ENCODE measurements around the gene RARRES2.
A peak's percentile ranks its signal among the peaks of the same experiment; 100 is the strongest.
"Not testable (repeated sequence)": the region's sequence is repeated elsewhere in the genome, so short reads cannot be mapped to it uniquely, and the experiment has no call there.

RARRES2 gene

DNA sequence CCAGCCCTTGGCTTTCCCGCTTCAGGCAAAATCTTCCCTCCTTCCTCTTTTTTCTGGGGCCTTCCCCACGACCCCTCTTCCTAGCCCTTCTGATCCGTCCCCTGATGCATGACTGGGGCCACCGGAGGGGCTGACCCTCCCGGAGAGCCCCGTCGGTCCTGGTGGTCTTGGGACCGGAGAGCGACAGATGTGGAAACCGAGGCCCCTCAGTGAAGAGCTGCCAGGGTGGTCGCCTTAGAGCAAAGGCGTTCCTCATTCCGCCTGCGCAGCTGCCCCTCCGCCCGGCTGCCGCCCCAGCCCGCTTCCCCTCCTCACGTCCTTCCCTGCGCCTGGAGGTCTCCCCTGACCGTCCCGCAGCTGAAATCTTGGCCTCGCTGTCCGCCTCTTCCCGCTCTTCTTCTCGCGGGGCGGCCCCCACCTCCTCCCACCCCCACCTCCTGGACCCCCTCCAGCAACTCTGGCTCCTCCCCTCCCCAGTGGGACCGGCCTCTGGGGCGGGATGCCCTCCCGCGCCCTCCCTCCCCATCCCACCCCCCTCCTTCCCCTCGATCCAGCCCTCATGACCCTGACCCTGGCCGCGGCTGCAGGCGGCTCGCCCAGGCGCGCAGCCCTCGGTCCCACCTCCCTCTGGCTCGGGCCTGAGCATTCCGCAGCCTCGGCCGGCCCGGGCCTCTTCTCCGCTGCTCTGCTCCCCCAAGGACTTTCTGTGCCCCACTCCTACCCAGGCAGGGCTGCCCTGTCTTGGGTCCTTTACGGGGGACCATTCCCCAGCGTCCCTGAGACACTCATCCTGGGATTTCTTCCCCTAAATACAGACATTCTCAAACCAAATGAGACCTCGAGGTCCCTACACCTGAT is at the start of gene RARRES2:
Gene RARRES2, minus strand, starts transcription at position 367 of the 858 bp plus-strand sequence. CDS start 1,020 bp downstream, outside the sequence.
- DNase-seq (ENCODE audit: low spot score) = no peak

DNA sequence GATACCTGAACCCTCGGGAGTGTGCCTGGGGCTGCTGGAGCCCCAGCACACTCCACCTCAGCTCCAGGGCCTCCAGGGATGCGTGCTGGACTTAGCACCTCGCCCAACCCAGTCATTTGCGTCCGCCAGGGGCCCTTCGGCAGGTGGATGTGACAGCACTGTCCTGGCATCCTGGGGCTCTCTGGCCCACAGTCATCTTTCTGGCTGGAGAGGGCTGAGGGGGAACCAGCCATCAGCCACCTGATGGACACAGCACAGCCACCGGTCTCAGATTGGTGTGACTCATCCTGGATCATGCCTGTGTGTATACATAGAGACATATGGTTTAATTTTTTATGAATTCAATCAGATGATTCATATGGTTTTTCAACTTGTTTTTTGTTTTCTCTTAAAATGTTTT is 48.8 kb upstream of the RARRES2 start:
- no peak for DNase-seq (ENCODE audit: low spot score)

DNA sequence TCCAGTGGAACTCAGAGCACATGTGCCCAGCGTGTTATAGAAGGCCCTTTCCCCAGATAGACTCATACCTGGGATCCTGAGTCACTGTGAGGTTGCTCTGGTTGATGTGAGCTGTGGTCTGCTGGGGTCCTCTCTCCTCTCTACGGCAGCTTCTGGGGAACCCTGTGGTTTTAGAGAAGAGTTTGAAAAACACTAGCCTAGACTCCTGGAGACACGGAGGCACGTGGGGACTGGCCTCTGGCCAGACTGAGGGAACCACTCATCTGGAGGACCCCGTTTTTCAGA is 48.0 kb upstream of the RARRES2 start:
- DNase-seq (ENCODE audit: low spot score) = no peak

DNA sequence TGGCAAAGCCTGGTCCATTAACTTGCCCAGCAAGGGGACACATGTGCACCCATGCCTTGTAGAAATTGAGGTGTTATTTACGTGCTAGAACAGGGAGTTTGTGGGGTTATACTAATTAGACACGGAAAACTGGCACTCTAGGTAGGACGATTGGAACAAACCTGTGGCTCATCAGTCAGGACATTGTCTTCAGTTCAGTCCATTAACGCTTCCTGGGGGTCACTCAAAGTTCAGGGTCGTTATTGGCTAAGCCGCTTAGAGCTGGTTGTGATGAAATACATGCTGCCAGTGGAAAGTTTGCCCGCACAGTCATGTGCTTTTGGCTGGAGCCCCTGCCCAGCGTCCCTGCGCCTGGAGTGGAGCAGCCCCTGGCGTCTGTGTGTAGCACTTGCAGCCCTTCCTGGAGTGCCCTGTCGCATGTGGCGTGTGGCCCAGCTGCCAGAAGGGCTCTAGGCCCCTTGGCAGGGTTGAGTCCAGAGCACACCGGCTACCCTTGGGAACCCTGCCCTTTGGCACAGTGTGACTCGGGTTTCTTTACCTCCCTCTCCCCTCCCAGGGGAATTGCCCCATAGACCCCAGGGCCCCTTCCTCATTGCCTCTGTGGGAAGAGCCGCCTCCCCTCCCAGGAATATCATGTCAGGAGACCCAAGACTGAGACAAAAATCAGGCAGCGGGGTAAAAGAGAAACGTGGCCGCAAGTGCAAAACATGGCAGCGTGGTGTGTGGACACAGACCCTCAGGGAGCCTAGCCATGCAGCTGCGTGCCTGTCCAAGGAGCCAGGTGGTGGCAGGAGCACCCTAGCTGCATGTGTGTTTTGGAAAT is 47.5 kb upstream of the RARRES2 start:
- no peak for DNase-seq (ENCODE audit: low spot score)

DNA sequence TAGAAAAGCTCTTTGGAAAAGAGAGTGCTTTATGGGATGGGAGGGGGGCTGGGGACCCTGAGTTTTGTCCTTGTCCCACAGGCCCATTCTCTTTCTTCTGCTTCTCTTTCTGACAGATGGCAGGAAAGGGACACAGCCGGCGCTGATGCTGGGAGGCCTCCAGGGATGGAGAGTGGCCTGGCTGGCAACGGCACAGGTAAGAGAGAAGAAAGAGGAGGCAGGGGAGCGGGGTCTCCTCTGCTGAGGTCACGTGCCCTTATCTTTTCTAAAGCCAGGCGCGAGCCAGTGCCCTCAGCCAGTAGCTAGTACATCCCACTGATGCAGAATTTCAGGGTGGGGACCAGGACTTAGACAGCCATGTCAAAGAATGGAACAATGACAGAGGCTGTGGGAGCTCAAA is 46.9 kb upstream of the RARRES2 start:
- no peak for DNase-seq (ENCODE audit: low spot score)

DNA sequence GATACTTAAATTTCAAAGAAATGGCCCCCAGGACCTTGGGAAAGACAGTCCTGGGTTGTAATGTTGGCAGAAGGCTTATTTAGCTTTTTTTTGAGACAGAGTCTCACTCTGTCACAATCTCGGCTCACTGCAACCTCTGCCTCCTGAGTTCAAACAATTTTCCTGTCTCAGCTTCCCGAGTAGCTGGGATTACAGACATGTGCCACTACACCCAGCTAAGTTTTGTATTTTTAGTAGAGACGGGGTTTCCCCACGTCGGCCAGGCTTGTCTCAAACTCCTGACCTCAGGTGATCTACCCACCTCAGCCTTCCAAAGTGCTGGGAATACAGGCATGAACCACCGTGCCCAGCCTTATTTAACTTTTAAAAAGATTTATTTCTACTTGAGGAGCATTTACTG is 44.5 kb upstream of the RARRES2 start:
- not testable (repeated sequence) for DNase-seq (ENCODE audit: low spot score)

DNA sequence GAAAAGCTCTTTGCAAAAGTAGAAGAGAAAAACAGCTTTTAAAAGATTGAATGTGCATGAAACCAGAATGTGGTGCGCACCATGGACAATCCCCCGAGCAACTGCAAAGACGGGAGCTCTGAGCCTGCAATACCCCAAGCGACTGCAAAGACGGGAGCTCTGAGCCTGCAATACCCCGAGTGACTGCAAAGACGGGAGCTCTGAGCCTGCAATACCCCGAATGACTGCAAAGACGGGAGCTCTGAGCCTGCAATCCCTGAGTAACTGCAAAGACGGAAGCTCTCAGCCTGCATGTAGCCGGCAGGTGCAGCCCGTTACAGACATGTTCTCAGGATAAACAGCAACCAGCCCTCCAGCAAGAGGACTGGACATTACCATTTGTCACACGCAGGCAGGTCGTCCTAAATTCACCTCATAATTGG is 43.9 kb upstream of the RARRES2 start:
- no peak for DNase-seq (ENCODE audit: low spot score)

DNA sequence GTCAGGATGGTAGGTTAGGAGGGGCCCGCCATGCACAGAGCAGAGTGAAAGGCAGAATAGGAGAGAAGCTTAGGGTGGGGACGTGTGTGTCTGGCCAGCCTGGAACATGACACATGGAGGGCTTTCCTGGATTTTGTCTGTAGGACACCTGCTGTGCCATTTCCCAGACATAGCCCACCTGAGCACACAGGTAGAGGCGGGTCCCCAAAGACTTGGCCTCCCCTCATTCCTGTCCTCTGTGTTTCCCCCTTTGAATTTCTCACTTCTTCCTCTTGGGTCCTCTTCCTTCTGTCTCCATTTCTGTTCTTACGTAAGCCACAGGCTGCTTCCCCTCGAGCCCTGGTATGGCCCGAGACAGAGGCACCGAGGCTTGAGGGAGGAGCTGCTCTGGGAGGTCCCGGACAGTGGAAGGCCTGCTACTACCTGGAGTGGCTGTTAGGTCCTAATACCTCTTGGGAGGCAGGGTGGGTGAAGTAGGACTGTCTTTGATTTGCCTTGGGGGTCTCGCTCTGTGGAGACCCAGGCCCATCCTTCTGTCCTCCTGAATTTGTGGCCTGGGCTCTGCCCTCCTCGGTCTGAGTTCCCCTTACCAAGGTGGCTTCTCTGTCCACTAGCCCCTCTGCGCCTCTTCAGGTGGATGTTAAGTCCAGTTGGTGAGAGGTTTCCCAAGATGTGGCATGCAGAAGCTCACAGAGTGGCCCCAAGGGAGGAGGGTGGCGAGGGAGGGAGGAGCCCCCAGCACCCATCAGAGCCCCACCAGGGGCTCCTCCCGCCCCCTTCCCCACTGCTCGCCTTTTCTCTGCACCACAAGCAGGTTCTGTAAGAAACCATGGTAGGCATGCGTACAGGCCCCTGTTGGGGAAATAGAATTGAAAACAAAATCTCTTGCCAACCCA is 43.2 kb upstream of the RARRES2 start:
- DNase-seq (ENCODE audit: low spot score) = no peak

DNA sequence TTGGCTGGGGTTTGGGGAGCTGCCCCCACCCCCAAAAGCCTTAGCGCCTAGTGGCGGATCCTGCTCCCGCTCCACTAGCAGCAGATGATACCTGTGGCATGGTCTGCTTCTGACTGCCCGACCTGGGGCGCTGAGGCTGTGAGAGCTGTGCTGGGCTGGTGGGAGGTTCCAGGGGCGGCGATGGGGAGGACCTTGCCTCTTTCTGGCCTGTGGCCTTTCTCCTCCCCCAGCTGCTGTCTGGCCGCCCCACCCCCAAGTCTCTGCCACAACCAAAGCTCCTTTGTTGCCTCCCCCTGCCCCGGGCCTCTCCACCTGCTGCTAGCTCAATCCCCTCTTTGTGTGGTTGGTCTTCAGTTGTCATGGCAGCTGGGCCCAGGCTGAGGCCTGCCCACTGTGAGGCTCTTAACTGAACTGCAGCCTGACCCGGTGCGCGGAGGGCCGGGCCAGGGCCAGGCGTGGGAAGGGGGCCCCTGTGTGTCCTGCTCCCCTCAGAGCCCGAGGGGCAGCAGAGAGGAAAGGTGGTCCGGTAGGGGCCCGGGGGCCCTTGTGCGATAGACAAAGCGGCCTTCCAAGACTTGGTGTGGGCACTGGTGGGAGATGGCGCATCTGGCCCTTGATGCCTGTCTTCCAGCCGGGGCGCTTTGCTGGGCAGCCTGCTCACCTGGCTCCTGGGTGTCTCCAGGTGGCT is 42.4 kb upstream of the RARRES2 start:
- no peak for DNase-seq (ENCODE audit: low spot score)

DNA sequence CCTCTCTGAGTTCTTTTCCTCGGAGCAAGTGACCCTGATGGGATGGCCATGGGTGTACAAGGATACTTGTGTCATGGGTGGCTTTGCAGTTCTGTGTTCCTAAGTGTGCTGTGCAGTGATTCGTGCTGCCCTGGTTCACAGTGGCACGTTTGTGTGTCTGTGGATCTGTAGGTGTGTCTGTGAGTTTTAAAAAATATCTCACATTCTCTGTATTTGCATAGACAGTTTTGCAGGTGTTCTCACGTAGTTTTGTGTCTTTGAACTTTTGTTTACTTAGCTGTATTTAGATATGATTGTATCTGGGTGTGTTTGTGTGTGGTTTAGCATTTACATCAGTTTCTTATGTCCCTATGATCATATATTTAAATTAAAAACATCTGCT is 41.4 kb upstream of the RARRES2 start:
- DNase-seq (ENCODE audit: low spot score) = no peak

DNA sequence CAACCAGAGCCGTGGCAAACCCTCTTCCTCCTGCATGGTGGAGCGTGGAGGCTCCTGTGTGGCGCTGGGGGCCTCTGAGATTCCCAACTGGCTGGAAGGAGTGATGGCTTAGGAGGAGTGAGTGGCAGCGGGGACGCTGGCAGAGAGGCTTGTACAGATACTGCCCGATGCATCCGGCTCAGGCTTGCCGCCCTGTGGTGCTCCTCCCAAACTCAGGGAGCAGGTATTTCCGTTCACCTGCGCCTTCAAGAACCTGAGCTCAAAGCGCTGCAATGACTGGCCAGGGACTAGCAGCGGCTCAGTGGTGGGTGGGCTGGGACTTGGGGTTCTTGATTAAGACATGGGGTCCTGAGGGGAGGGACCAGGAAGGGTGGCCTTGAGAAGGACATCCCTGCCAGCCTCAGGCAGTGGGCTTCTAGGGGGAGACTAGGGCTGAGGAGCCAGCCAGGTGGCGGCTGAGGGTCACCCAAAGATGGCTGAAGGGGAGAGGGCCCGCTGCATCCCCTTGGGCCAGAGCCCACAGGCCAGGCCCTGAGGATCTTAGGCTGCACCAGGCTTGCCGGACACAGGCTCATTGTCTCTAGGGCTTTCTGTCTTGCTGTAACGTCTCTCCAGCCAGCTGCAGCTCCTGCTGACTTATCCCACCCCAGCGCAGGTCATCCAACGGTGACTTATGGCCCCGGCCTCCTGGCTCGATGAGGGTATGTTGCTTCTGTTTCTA is 40.9 kb upstream of the RARRES2 start:
- no peak for DNase-seq (ENCODE audit: low spot score)

DNA sequence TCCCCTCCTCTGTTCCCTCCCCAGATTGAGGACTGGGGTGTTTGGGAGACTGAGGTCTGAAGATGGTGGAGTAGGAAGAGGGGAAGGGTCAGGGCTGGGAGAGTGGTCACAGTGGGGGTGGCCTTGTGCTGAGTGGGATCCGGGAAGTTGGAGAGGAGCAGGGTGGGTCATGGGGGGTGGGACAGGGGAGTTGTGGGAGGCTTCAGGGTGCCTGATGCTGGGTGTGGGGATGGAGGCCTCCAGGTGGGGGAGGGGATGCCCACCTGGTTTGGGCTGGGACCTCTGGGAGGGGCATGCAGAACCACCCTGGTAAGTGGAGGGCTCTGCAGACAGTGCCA is 40.3 kb upstream of the RARRES2 start:
- no peak for DNase-seq (ENCODE audit: low spot score)

DNA sequence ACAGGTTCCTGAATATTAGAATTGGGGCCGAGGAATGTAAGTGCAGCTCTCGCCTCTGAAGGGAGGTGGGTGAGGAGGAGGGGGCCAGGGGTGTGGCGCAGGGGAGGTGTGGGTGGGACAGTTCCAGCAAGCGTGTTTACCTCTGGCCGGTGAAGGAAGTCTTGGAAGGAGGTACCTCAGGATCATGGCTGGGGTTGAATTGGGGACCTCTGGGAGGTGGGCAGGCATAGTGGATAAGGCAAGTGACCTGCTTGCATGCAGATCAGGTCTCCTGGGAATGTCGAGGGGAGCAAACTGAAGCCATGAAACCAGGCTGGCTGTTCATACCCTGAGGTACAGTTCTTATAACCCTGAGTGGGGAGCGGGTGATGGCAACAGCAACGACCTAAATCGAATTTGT is 39.7 kb upstream of the RARRES2 start:
- DNase-seq (ENCODE audit: low spot score) = no peak

DNA sequence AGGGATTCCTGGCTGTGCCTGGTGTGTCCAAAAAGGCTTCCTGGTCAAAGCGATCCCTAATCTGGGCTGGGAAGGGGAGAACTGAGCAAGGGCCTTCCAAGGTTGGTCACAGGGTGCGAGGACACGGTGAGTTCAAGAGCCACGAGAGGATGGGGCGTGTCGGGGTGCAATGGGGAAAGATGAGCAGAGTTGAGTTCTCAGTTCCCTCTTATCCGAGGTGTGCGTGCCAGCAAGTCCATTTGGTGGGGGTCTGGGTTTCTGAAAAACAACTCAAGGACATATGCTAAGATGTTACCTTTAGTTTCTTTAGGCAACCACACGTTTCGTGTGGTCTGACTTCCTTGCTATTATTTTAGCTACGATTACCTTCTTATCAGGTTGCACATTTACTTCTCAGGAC is 39.0 kb upstream of the RARRES2 start:
- DNase-seq (ENCODE audit: low spot score) = no peak

DNA sequence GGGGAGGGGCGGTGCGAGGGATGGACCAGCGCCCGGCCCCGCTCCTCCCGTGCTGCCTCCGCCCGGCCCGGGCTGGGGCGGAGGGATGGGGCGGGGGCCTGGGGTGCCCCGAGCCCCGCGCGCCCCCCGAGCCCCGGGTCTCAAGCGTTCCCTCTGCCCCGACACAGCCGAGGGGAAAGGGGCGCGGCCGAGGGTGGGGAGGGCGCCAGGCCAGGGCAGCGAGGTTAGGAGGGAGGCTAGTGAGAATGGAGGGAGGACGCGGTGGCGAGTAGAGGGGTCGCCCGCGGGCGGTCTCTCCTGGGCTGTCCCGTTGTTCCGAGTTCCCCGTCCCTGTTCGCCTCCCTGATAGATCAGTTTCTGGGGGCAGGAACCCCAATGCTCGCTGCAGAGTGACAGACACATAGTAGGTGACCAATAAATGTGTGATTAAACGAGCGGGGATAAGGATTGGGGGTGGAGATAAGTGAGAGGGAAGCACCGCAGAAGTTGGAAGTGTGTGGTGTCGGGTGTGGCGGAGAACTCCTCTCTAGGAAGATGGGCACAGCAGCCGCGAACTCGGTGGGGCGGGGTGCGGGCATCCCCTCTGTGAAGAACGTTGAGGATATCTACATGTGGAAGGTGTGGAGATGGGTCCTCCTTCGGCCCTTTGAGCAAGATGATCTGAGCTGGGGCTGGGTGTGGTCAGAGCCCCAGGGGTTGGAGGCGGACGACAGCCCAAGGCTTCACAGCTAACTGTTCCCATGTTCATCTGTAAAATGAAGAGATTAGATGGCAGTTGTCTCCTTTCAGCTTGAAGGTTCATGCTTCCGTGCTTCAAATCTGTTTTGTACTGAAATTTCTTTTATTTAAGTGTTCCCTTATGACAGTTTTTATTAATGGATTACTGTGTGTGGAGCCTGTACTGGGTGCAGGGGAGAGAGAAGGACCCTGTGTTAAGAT is 38.3 kb upstream of the RARRES2 start:
- no peak for DNase-seq (ENCODE audit: low spot score)

DNA sequence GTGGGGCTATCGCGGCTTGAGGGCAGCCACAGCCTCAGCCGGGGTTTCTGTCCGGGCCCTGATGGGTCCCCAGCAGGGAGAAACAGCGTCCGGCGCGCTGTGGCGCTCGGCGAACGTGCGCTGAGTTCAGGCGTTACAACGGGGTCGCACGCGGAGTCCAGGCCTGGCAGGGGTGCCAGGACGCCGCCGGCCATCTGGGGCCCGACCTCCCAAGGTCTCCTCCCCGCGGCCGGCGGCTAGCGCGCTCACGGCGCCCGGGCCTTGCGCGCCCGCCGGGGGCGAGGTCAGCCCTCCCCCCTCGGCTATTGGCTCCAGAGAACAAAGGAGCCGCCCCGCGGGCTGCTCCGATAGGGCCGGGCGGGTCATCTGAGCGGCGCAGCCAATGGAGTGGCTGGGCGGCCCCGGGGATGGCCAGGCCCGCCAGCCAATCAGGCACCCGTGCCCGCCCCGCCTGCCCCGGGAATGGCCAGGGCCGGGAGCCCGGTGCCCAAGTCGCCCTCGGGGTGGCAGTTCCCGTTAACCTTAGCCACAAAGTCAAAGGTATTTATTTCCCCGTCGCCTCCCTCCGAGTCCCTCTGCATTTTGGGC is 37.5 kb upstream of the RARRES2 start, which contains the start of gene ZNF775:
Gene ZNF775, plus strand, starts transcription at position 478 of the 588 bp plus-strand sequence. CDS start 9,141 bp downstream, outside the sequence.
- DNase-seq (ENCODE audit: low spot score) = peak; percentile 94

DNA sequence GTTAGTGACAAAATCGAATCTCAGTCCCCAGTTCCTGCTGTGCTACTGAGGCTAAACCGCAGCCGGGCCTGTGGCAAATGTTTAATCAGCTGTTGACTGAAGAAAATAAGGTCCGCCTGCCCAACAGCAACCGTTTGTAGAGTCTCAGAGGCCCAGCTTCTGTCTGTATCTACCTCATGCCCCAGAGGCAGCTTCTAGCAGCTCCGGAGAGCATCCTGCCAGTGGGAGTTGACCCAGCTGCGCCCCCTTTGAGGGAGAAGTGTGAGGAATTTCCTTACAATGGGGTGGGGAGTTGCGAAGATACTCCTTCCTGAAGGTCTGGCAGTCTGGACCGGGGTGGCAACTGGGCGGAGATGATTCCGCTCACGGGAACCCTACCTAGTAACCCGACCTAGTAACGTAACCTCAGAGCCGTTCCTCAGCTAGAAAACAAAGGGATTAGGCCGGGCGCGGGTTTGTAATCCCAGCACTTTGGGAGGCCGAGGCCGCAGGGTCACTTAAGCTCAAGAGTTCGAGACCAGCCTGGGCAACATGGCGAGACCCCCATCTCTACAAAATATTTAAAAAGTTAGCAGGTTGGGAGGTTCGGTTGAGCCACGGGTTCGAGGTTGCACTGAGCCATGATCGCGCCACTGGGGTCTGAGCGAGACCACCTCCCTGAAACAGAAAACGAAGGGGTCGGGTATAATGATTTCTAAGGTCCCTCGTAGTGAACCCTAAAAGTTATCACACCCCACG is 36.9 kb upstream of the RARRES2 start:
- no peak for DNase-seq (ENCODE audit: low spot score)

DNA sequence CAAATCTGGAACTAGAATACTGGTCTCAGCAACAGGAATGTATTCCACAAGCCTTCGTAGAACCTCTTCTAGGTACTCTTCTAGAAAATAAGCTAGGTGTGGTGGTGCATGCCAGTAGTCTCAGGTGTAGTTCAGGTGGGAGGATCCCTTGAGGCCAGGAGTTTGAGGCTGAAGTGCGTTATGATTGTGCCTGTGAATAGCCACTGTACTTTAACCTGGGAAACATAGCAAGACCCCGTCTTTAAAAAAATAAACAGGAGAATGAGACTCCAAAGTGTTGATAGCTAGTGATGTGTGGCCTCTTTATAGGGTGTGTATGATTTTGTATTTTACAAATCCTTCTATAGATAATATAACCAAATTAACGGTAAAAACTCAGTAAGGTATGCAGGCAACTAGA is 36.2 kb upstream of the RARRES2 start:
- DNase-seq (ENCODE audit: low spot score) = no peak

DNA sequence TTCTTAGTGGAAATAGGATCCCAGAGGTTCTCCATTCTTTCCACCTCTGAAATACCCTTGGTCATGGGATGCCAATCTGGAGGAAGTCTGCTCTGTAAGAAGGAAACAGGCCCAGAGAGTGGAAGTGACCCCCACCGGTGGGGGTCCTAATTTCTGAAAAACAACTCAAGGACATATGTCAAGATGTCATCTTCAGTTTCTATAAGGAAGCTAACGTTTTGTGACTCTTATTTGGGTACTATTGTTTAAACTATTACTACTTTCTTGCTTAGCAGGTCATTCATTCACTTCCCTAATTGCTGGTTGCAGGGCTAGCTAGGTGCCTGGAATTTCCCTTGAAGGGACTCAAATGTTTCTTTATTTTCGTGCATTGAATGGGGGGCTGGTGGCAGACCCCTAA is 35.8 kb upstream of the RARRES2 start:
- DNase-seq (ENCODE audit: low spot score) = no peak

All from hematopoietic multipotent progenitor cell treated with erythropoietin and hydrocortisone succinate and interleukin-3 and kit ligand, for 15 days (in vitro differentiated cells).